Activated T-cell treated with anti-CD3 and anti-CD28 coated beads for 1 hour (primary cell): ENCODE data around the gene SMARCD1.

ENCODE experiments used
- DNase-seq: peaks from one replicate; pipeline ENCODE4 v3.0.0-alpha.2; 2020; ENCODE audit warnings: low read depth

SMARCD1 gene

DNA sequence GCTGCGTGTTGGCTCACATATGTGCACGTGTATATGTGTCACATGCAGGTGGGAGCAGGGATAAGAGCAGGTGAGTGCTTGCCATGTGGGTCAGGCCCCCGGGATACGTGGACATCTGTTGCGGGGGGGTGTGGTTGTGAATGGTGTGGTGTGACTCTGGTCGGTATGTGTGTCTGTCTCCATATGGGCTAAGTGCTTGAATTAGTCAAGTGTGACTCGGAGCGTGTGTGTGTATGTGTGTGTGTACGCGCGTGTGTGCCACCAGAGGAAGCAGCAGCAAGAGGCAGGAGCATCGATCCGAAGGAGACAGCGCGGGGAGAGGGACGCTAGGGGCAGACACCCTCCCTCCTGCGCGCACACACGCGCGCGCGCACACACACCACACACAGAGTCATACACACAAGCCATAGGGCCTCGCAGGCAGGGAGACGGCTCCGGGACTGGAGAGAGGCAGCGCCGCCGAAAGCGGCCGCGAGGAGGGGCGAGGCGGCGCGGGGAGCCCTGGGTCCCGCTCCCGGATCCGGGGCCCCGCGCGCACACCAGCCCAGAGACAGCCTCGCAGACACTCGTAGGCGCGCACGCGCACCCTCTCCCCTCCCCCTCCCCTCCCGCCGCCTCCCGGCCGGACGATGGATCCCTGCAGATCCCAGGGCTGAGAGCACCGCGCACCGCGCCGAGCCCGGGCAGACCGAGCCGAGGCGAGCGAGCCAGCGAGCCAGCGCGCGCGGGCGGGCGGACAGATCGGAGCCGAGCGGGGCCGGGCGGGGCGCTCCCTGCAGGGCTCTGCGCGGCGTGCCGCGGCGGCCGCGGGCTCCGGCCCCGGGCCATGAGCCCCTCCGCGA lies 27.9 kb upstream of the SMARCD1 start, which contains the start of gene ASIC1:
Gene ASIC1 (plus strand): TSS at position 597 of the 842 bp plus-strand sequence. CDS start 1,171 bp downstream, outside the sequence.
- DNase-seq, result peak; percentile 29

DNA sequence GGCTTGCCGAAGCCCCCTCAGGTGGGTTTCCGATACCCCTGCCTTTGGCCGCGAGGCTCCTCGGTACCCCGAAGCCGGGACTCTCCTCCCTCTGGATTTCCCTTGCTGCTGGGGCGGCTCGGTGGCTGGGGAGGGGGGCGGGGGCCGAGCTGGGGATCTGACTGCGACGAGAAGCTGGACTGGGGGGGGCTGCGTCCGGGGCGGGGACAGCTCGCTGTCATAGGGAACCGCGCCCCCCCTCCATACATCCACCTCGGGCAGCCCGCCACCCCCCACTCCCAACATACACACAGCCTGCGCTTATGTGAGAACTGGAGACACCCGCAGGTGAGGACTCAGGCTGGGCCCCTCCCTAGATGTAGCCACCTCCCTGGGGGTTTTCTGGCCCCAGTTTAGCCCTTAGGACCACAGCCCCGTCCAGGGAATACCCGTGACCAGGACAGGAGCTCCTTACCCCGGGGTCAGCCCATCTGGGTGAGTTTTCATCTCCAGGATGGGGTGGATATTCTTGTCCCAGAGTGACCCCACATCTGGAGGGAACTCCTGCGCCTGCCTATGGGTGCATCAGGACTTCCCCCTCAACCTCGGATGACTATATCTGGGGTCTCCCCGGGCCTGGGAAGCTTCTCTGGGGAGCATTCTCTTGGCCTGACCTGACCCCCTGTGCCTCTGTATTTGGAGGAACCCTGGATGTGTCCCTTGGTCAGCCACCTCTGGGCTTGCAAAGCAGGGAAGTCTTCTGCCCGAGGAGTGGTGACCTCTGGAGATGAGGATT lies 27.1 kb upstream of the SMARCD1 start:
- no peak for DNase-seq

DNA sequence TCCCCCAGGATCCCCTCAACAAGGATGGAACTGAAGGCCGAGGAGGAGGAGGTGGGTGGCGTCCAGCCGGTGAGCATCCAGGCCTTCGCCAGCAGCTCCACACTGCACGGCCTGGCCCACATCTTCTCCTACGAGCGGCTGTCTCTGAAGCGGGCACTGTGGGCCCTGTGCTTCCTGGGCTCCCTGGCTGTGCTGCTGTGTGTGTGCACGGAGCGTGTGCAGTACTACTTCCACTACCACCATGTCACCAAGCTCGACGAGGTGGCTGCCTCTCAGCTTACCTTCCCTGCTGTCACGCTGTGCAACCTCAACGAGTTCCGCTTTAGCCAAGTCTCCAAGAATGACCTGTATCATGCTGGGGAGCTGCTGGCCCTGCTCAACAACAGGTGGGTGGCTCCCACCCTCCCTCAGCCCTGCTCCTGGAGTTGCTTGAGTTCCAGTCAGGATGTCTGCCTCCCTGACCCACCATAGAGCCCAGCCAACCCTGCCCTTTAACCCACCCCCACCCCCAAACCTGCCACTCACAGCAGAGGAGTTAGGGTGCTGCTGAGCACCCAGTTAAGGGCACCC lies 26.3 kb upstream of the SMARCD1 start:
- no peak for DNase-seq

DNA sequence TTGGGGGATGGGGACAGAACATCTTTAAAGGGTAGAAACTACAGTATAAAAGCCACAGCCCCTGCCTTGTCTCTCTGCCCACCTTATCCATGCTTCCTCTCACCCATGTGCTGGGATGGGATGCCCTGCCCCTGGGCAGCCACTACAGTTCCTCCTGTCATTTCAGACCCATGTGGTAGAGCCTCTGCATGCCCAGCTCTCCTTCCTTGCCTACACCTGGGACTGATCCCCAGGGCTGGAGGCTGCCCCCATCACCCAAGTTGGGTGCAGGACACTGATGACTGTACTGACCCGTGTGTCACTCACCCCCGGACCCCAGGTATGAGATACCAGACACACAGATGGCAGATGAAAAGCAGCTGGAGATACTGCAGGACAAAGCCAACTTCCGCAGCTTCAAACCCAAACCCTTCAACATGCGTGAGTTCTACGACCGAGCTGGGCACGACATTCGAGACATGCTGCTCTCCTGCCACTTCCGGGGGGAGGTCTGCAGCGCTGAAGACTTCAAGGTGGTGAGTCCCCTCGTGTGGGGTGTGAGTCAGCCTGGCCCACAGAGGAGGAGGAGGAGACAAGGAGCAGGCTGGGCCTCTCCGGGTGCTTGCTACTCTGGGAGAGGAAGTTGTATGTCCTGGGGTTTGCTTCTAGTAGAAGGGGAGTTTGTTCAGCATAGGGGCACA lies 25.6 kb upstream of the SMARCD1 start:
- DNase-seq, result peak; percentile 30

DNA sequence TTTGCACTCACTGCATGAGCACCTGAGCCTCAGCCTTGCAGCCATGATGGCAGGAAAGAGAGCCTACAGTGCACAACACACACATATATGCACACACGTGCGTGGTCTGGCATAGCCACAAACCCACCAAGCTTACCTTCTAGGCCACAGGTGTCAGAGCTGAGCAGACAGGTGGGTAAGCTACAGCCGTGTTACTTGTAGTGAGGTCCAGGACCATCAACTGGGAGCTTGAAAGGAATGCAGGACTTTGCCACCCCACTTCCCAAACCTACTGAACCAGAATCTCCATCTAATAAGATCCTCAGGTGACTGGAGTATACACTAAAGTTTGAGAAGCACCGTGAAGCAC lies 25.0 kb upstream of the SMARCD1 start:
- no peak for DNase-seq

DNA sequence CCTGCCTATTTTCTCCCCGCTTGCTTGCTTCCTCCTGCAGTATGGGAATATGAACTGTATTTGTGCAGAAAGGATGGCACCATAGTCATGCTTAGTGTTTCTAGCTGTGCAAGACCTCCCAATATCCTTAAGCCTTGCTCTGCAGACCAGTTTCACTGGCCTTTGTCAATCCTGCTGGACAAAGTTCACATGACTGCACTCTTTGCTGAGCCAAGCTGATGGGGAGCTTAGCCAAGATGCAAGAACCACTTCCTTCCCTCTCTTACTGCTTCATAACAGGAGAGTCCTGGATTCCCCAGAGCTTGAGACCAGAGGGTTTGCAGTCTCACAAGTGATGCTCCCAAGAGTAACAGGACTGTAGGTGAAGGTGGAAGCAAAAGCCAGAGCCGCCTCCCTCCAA lies 24.0 kb upstream of the SMARCD1 start:
- no peak for DNase-seq

DNA sequence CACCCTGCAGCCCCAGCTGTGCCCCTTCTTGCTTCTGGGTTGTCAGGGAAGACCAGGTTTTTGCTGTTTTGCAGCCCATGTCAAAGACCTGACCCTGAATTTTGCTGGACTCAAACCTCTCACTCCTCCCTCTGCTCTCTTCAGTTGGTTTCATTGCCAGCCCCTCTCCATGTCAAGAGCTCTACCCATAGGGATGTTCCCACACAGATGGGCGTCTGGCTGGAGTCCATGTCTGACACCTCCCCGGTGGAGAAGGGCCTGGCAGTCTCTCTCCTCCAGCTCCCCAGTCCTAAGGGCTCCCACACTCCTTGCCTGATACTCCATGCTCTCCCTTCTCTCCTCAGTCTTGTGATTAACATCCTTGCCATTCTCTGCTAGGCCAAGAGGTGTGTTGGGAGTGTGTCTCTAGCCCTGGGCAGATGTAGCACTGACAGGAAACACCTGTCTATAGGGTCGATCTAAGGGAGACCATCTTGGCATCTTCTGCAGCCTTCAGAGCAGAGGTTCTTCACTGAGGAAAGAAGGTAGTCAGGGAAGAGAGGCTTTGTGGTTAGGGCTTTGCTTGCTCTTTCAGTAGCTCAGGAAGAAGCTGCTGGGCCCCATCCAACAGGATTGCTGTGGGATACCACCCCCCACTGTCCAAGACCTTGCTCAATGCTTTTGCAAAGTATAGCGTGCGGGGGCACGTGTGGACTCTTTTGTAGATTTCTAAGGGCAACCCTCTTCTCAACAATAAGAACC lies 23.0 kb upstream of the SMARCD1 start:
- DNase-seq, result no peak

DNA sequence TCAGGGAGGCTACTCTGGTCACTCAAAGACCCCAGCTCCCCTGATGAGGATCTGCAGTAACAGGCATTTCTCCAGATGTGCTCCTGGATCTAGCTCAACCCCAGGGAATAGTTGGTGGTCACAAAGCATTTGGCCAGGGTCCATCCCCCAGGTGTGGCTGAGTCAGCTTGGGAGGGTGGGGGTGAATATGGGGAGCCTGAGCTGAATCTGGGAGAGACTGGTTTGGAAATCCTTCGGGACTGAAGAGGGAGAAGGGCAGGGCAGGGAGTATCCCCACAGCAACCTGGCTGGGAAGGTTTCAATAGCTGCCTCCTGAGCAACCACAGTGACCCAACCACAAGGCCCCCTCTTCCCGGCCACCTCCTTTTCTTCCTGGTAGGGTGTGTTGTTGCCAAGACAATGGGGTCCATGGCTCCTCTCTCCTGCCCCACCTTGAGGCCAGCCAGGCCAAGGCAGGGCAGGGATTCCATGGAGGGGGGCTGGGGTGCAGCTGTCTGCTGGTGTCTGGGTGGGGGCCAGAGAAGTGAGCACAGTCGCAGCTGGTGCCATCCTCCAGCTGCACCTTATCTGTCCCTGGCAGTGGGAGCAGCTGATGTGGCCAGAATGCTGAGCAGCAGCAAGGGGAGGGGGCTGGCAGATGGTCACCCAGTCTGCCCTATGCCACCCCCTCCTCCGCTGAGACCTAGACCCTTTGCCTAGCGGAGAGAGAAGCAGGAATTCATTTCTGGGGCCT lies 22.2 kb upstream of the SMARCD1 start:
- DNase-seq, result no peak

DNA sequence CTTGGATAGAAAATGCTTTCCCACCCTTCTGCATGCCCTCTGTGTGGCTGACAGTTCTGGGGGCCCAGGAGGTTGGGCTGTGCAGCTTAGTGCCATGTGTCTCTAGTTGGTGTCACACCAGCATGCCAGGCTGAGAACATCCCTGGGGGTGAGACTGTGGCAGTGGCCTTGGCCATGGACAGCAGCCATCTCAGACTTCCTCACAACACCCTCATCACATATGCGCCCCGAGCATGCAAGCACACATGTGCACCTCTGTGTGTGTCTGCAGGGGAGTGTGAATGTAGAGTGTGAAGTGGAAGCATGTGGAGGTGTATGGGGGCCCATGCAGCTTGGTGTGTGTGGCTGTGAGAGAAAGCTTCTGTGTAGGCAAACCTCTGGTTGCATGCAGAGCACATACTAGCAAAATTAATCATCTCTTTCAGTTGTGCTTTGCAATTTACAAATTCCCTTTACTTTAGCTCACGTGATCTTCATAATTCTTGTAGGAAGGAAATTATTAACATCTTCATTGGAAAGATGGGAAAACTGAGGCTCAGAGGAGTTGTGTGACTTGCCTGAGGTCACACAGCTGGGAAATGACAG lies 19.3 kb upstream of the SMARCD1 start:
- DNase-seq, result no peak

DNA sequence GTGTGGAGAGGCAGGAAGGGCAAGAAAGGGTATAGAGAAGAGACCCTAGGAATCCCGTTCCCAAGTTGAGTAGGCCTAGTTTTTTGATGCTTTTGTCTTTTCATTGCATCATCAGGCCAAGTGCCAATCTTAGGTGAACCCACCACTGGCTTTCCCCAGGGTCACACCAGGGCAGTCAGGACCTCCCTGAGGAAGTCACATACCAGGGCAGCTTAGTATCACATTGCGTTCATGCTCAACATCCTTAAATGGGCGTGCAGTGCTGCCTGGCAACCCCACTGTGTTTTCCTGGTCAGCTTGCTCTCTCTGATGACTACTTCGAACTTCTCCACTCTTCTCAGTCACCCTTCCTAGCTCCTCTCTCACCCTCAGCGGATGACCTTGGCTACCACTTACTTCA lies 18.7 kb upstream of the SMARCD1 start:
- DNase-seq, result no peak

DNA sequence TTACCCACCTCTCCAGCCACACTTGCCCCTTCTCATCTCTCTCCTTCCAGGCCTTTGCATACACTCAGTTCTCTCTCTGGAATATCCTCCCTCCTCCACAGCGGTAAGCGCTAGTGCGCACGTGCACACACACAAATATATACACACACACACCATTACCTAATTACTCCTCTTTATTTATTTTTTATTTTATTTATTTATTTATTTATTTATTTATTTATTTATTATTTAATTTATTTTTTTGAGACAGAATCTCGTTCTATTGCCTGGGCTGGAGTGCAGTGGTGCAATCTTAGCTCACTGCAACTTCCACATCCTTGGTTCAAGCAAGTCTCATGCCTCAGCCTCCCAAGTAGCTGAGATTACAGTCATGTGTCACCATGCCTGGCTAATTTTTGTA lies 16.1 kb upstream of the SMARCD1 start:
- no peak for DNase-seq

DNA sequence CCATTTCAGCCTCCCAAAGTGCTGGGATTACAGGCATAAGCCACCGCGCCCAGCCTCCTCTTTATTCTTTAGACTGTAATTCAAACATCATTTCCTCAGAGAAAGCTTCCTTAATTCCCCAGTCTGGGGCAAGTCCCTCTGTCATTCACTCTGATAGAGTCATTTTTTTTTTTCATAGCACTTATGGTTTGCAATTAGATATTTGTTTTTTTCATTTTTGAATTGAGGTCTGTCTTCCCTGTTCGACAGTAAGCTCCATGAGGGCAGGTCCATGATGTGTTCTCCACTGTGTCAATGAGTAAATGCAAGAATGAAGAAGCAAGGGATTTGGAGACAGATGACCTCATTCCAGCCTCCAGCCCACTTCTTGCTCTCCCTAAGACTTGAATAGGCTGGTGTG lies 15.6 kb upstream of the SMARCD1 start:
- DNase-seq, result no peak

DNA sequence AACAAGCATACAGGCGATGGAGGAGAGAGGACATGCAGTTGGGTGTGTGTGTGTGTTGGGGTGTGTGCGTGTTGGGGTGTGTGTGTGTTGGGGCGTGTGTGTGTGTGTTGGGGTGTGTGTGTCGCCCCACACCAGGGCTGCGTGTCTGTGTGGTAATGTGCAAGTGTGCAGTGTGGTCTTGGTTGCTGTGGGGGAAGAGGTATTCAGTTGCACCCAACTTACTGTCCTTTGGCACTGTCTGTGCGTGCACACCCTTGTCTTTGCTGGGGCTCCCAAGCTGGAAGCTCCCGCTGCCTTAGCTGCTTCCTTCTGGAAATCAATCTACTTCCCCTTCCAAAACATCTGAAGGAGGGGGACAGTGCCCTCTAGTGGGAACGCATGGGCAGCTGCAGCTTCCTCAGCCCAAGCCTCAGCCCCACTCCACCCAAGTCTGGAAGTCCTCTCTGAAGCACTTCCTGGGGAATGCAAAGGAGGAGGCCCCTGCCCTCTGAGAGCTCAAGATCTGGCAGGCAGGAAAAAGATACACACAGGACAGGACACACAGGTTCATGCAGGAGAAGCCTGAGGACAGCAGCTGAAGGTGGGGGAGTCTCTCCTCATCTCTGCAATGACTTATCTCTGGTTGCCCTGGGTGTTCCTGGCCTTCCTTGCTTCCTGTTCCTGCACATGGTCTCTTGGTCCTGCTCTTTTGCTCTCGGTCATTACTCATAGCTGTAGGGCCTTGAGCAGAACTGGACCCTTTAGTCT lies 14.7 kb upstream of the SMARCD1 start:
- peak; percentile 58 for DNase-seq

DNA sequence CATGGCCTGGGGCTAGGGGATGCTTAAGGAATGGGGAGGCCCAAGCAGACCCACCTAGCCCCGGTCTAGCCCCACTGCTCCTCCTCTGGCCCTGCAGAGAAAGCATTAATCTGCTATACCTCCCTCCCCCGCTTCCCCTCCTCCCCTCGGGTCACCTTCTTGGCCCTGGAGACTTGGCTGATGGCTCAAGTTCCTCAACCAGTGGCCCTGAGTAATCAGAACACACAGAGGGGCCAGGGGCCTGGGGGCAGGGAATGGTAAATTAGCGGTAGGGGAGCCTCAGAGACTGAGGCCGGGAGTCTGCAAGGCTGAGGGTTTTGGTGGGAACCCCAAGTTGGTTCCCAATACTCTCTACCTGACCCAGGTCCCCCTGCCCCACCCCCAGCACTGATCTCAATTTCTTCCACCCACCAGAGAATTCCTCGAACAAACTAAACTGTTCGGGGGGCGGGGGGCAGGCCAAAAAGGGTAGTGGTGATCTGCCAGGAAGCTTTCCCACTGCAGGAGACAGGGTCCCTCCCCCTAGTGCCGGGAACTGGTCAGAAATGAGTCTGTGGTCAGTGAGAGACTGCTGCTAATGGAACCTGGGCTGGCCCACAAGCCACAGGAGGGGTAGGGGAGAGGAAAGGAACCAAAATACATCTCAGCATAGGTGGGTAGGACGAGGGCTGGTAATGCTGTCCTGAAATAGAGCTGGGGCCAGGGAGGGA lies 12.8 kb upstream of the SMARCD1 start:
- no peak for DNase-seq

DNA sequence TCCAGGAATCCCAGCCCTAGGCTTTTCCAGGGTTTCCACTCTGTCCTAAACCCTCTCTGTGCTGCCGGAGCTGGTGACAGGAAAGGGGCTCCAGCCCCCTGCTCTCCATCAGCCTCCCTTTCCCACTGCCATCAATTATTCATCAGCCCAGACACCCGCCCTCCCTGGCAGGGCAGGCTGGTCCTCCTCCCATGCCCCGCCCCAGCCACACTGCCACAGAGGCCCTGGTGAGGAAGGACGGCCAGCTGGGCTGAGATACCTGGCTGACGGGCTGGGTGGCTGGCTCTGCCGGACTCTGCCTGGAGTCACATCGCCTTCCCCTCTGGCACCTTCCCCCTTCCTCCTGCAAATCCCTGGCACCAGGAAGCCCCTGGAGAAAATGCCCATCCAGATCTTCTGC lies 11.9 kb upstream of the SMARCD1 start:
- no peak for DNase-seq

DNA sequence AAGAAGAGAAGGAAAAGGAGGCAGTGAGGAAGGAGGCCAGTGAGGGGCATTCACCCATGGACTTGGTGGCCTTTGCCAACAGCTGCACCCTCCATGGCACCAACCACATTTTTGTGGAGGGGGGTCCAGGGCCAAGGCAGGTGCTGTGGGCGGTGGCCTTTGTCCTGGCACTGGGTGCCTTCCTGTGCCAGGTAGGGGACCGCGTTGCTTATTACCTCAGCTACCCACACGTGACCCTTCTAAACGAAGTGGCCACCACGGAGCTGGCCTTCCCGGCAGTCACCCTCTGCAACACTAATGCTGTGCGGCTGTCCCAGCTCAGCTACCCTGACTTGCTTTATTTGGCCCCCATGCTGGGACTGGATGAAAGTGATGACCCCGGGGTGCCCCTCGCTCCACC lies 11.4 kb upstream of the SMARCD1 start:
- no peak for DNase-seq

DNA sequence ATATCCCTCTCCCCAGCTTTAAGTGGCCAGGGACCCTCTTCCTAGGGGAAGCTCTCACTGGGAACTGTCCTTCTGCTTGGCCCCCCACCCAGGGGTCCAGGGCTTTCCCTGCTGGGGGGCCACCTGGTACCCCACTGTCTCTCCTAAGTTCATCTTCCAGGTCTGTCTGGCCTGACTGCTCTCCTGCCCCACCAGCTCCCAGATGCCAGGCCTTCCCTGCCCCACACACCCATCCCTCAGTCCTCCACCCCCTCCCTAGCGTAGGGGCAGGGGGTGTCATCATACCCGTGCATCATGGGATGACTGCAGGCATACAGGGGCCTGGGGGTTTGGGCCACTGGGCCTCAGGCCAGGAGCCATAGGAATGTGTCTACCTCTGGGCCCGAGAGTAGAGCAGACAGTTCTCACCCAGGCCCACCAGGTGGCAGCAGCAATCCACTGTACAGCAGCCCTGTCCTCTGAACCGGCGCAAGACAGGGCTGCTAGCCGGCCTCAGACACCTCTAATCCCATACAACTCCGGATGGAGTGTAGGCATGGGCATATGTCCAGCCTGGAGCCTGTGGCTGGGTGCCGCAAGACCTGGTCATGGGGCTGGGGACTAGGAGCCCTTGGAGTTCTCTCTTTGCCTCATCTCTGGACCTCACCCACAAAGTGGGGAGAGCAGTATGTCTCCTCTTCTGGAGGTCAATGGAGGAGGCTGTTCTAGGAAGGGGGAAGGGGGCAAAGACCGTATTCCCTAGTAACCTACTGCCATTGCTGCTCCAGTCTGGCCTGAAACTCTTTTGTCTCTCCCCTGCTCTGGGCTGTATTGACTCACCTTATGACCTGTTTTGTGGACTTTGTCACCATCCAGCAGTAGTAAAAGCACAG lies 10.0 kb upstream of the SMARCD1 start:
- DNase-seq, result peak; percentile 81

DNA sequence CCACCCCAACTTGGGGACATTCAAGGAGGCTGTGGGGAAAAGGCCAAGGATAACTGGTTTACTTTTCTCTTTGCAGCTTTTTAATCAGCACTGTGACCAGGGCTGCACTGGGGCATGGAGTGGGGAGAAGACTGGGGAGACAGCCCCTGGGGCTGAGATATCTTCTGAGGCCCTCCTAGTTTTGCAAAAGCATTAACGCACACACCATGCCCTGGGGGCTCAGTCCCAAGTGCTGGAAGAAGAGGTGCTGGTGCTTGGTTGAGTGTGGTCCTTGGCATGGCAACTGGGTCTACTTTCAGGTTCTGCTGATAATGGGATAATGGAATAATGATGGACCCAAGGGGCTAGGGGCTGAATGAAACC lies 9.4 kb upstream of the SMARCD1 start:
- no peak for DNase-seq
